Kidney (tissue), 14 donors: Measurements from ENCODE around the gene C16orf74. TPM values are rescaled to one million over a fixed set of nuclear protein-coding genes. Genes with fewer than 3 reads are reported as not detected.

Experiments
- DNase-seq, 5 donors: peaks; one replicate each; pipeline ENCODE4 v3.0.0-alpha.2; 2013 to 2020
- FAIRE-seq: peaks from 2 replicates; lab custom pipeline; 2012; peaks lifted over from hg19 to GRCh38; lab: Jason Lieb, UNC
- H3K27ac ChIP-seq, 2 donors: one replicate each; pipeline ENCODE4 v1.7.0; 2013; ENCODE audit warnings: low read depth in 2 of 2, low read length in 2 of 2, inconsistent platforms in 1 of 2
- H3K27me3 ChIP-seq: one replicate; pipeline ENCODE4 v1.7.1; 2013; ENCODE audit warnings: low read length, inconsistent platforms; ENCODE audit not compliant: control insufficient read depth, insufficient read depth
- H3K36me3 ChIP-seq, 3 donors: one replicate each; pipeline versions ENCODE4 v1.7.0 to v1.7.1; 2013; ENCODE audit warnings: low read length in 3 of 3, control low read depth in 1 of 3, inconsistent platforms in 1 of 3; ENCODE audit not compliant: insufficient read depth in 3 of 3, control insufficient read depth in 2 of 3
- H3K4me1 ChIP-seq, 3 donors: one replicate each; pipeline versions ENCODE4 v1.7.0 to v1.7.1; 2013; ENCODE audit warnings: low read length in 3 of 3, inconsistent platforms in 1 of 3, low read depth in 1 of 3; ENCODE audit not compliant: control insufficient read depth in 2 of 3, insufficient read depth in 2 of 3
- H3K4me3 ChIP-seq, 3 donors: one replicate each; pipeline versions ENCODE4 v1.7.0 to v1.8.1; 2013; ENCODE audit warnings: low read length in 3 of 3, control low read depth in 1 of 3, inconsistent platforms in 1 of 3
- H3K9ac ChIP-seq, 3 donors: one replicate each; pipeline versions ENCODE4 v1.7.0 to v1.7.1; 2013; ENCODE audit warnings: low read length in 3 of 3, control low read depth in 1 of 3, inconsistent platforms in 1 of 3
- H3K9me3 ChIP-seq, 3 donors: one replicate each; pipeline versions ENCODE4 v1.7.0 to v1.7.1; 2013; ENCODE audit warnings: low read length in 3 of 3, control low read depth in 1 of 3, inconsistent platforms in 1 of 3; ENCODE audit not compliant: control insufficient read depth in 2 of 3, insufficient read depth in 1 of 3
- intact Hi-C: fragments of 100-400 bp; cut with DNase I; formaldehyde crosslinking; loops from one replicate; pipeline ENCODE4 v1.11.1; 2022
- polyA plus RNA-seq: library from polyadenylated mRNA; stranded (reverse); fragments of 350-450 nt; fragmentation: Illumina TruSeq; extraction: RNeasy Lipid Tissue Mini Kit (QIAGEN cat#74804); gene quantifications from one replicate; pipeline ENCODE4 v1.2.3, GENCODE V29; 2014; ENCODE audit warnings: low read depth, low replicate concordance; ENCODE audit not compliant: insufficient read depth
- total RNA-seq: library from RNA; stranded (reverse); fragmentation: NEBNext Ultra II Directional; extraction: Animal tissue kit (Norgen Biotek cat#: 25700); gene quantifications from one replicate; pipeline ENCODE4 v1.2.1, GENCODE V29; 2021
- TF ChIP-seq, protein P1 (sequence below): IDR thresholded peaks from 3 replicates; pipeline ENCODE4 v1.5.1; 2012; ENCODE audit warnings: mild to moderate bottlenecking, moderate library complexity, borderline replicate concordance; ENCODE audit not compliant: insufficient read depth; ENCODE audit errors: extremely low read depth
- donor health status: control.
- donor health status: control.
- donor health status: control.
- donor health status: control.
- donor health status: control.
- donor health status: DM: yes; HTN: yes; CAD: no.
- donor health status: Normal renal cell carcinoma (clear cell type).

The C16orf74 gene
- total and polyA plus RNA-seq, 2 donors from 2014 or later: 3.5 to 4.6 TPM

DNA sequence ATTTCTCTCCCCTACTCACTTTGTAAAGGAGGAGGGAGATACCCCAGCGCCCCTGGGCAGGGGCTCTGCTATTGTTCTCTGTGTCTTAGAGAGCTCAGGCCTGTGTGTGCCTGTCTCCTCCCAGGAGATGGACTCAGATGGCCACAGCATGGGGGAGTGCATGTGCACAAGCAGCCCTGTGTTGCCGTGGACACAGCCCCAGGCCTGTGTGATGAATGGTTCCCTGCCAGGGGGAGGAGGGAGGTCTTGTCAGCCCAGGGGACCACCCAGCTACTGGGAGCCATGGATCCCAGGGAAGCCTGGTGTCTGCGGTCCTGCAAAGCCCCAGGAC lies 88.4 kb downstream of the C16orf74 start:
- FAIRE-seq: no peak

DNA sequence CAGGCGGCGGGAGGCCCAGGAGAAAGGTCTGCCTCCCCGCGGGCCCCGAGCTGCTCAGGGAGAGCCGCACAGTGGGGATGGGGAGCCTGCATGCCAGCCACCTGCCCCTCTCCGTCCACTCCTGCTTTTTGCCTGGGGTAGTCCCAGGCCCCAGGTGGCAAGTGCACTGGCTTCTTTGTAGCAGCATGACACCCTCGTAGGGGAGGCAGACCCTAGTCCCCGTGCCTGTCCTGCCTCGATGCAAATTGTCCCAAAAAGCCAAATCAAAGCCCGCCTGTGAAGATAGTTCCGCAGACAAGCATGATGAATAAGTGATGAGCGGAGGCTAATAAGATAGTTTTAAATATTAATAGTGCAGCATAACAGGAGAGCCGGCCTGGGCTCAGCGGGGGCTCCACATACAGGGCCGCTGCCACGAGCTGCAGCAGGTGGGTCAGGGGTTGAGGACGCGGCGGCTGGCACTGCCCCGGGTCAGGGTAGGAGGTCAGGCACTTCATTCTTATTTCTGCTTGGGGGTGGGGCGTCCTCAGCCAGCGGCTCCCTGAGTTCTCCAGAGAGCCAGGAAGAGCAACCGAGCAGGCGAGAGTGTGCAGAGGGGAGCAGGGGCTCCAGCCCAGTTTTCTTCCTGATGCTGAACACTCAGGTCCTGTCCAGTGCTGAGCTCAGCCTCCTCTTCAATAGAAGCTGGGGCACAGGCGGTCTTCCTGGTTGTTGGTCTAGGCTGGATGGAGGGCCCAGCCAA lies 89.0 kb downstream of the C16orf74 start:
- Histone ChIP-seq H3K36me3 (peaks cover 3 to 73% (median 43%) of the 10 kb centered on the region in 3 donors), H3K27me3 (no peaks in the 10 kb centered on the region), H3K4me3 (no peak overlapping the region), H3K4me1 (peaks cover 0 to 9% (median 0%) of the 10 kb centered on the region in 3 donors), H3K9me3 (no peaks in the 10 kb centered on the region), H3K27ac (no peak overlapping the region), H3K9ac (no peak overlapping the region)
- peak in 2 of 5 donors; percentile 26 to 62 for DNase-seq
- TF ChIP-seq, protein P1, sequence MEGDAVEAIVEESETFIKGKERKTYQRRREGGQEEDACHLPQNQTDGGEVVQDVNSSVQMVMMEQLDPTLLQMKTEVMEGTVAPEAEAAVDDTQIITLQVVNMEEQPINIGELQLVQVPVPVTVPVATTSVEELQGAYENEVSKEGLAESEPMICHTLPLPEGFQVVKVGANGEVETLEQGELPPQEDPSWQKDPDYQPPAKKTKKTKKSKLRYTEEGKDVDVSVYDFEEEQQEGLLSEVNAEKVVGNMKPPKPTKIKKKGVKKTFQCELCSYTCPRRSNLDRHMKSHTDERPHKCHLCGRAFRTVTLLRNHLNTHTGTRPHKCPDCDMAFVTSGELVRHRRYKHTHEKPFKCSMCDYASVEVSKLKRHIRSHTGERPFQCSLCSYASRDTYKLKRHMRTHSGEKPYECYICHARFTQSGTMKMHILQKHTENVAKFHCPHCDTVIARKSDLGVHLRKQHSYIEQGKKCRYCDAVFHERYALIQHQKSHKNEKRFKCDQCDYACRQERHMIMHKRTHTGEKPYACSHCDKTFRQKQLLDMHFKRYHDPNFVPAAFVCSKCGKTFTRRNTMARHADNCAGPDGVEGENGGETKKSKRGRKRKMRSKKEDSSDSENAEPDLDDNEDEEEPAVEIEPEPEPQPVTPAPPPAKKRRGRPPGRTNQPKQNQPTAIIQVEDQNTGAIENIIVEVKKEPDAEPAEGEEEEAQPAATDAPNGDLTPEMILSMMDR: no peak
- no peak for FAIRE-seq
- intact Hi-C loops: no loop called here

More for the DNA sequence above, 88.4 kb downstream of the C16orf74 start:
- no peak overlapping the region for H3K9ac ChIP-seq
- TF ChIP-seq, protein P1: no peak
- H3K4me3 ChIP-seq: no peak overlapping the region
- peaks cover 0 to 9% (median 0%) of the 10 kb centered on the region in 3 donors for H3K4me1 ChIP-seq
- H3K36me3 ChIP-seq: peaks cover 2 to 73% (median 46%) of the 10 kb centered on the region in 3 donors
- H3K27me3 ChIP-seq: no peaks in the 10 kb centered on the region
- no peaks in the 10 kb centered on the region for H3K9me3 ChIP-seq
- no peak overlapping the region for H3K27ac ChIP-seq
- DNase-seq: peak; percentile 30 to 90 (median 89)
- intact Hi-C loops: no loop called here

DNA sequence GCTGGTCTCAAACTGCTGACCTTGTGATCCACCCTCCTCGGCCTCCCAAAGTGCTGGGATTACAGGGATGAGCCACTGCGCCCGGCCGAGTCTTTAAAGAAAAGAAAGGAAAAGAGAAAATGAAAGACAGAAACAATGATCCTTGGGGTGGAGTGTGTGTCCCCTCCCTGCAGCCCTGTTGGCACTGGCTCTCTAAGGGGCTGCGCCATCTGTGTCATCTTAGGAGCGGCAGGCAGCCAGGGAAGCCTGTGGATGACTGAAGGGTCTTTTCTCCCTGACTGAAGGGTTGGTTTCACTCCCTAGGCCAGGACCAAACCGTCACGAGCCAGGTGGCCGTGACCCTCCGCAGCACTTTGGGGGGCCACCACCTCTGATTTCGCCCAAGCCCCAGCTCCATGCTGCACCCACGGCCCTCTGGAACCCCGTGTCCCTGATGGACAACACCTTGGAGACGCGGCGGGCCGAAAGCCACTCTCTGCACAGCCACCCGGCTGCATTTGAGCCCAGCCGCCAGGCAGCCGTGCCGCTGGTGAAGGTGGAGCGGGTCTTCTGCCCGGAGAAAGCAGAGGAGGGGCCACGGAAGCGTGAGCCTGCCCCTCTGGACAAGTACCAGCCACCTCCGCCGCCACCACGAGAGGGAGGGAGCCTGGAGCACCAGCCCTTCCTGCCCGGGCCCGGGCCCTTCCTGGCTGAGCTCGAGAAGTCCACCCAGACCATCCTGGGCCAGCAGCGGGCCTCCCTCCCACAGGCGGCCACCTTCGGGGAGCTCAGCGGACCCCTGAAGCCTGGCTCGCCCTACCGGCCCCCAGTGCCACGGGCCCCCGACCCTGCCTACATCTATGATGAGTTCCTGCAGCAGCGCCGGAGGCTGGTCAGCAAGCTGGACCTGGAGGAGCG lies 89.8 kb downstream of the C16orf74 start:
- no peak for FAIRE-seq
- Histone ChIP-seq H3K9ac (no peak overlapping the region), H3K9me3 (no peaks in the 10 kb centered on the region), H3K4me1 (peaks cover 0 to 9% (median 0%) of the 10 kb centered on the region in 3 donors), H3K4me3 (no peak overlapping the region), H3K27me3 (no peaks in the 10 kb centered on the region), H3K36me3 (peaks cover 6 to 73% (median 42%) of the 10 kb centered on the region in 3 donors), H3K27ac (no peak overlapping the region)
- TF ChIP-seq, protein P1: no peak
- intact Hi-C loops: no loop called here
- peak in 1 of 5 donors; percentile 77 for DNase-seq
